Cardiac fibroblast (primary cell): ENCODE results near the gene CKS2.
"Not testable (repeated sequence)": the region's sequence is repeated elsewhere in the genome, so short reads cannot be mapped to it uniquely, and the experiment has no call there.

Experiments used
- DNase-seq, 2 donors: peaks; one replicate each; pipeline versions ENCODE4 v3.0.0 to v3.0.0-alpha.2; 2010; ENCODE audit warnings: low read depth in 2 of 2
- H3K4me3 ChIP-seq, 2 donors: replicated peaks in 1 of 2; 1 replicate in 1 of 2; 2 replicates in 1 of 2; pipeline ENCODE4 v1.5.1; 2011; ENCODE audit warnings: low read depth in 2 of 2, low read length in 2 of 2, mild to moderate bottlenecking in 2 of 2, moderate library complexity in 1 of 2
- CTCF ChIP-seq: IDR thresholded peaks from one replicate; pipeline ENCODE4 v1.5.1; 2011; ENCODE audit warnings: low read depth, mild to moderate bottlenecking, low read length, inconsistent platforms

Gene CKS2

GRCh38 chr9:89278997-89279739, 31.8 kb upstream of the CKS2 start:
- TF ChIP-seq CTCF, result peak; percentile 76
- peak; percentile 80 to 86 for DNase-seq

GRCh38 chr9:89281106-89281505, 29.9 kb upstream of the CKS2 start:
- TF ChIP-seq CTCF, result no peak
- no peak overlapping the region for H3K4me3 ChIP-seq
- no peak for DNase-seq

More at GRCh38 chr9:89278997-89279739, 31.8 kb upstream of the CKS2 start:
- no peak overlapping the region for H3K4me3 ChIP-seq

GRCh38 chr9:89282248-89282968, 28.6 kb upstream of the CKS2 start:
- peak in 1 of 2 donors; percentile 5 for DNase-seq
- H3K4me3 ChIP-seq, result peak overlapping the region; percentile 6 to 24

GRCh38 chr9:89284076-89284475, 26.9 kb upstream of the CKS2 start:
- no peak for DNase-seq
- no peak overlapping the region for H3K4me3 ChIP-seq
- no peak for TF ChIP-seq CTCF

GRCh38 chr9:89291741-89292140, 19.3 kb upstream of the CKS2 start:
- no peak for DNase-seq
- no peak for TF ChIP-seq CTCF
- no peak overlapping the region for H3K4me3 ChIP-seq

- H3K4me3 ChIP-seq, result no peak overlapping the region
- no peak for DNase-seq
- TF ChIP-seq CTCF, result no peak
Observed at GRCh38 chr9:89293014-89293413, 18.0 kb upstream of the CKS2 start.

- H3K4me3 ChIP-seq, result no peak overlapping the region
- TF ChIP-seq CTCF, result no peak
- DNase-seq, result peak; percentile 31 to 54
Observed at GRCh38 chr9:89295400-89295799, 15.6 kb upstream of the CKS2 start.

- H3K4me3 ChIP-seq, result not testable (repeated sequence)
- DNase-seq, result peak in 1 of 2 donors; percentile 66
Observed at GRCh38 chr9:89301996-89302395, 9.0 kb upstream of the CKS2 start.
